ENCODE data around the gene SELL. TPM values are rescaled to one million over a fixed set of nuclear protein-coding genes. Genes with fewer than 3 reads are reported as not detected.

Gene SELL
- 0.31 and 0.32 TPM in 2 replicates for total RNA-seq

DNA sequence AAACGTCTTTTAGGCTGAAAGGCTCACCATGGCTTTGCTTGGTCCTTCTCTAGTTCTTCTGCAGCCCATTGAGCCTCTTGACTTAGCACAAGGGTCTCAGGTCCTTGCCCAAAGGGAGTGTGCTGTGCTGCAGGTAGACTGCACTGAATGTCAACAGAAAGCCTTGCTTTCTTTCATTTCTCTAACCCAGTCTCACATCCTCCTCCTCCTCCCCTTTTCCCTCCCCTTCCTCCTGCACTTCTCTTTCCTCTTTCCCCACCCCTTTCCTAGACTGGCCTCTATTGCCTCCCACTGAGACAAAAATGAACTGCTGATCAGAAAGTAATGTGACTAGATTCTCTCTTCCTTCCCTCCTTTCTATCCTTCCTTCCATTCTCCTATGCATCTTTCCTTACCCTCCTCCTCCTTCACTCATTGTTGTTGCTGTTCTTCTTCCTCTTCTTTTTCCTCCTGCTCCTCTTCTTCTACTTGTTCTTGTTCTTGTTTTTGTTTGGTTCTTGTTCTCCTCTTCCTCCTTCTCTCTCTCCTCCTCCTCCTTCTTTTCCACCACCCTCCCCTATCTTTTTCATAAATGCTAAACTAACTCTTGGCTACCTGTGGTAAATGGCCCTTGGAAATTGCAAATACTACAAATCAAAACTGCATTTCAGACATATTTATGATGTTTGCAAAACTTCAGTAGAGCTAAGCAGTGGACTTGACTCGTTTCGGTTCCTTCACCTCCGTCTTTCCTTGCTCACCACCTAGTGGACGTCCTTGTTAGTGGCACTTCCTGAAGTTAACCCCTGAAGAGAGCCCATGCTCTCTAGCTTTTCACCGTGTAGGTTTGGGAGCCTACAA is at the start of gene SELL:
Gene SELL, minus strand, starts transcription at position 152 of the 840 bp plus-strand sequence. Its CDS starts 122 bp downstream, at position 30.

DNA sequence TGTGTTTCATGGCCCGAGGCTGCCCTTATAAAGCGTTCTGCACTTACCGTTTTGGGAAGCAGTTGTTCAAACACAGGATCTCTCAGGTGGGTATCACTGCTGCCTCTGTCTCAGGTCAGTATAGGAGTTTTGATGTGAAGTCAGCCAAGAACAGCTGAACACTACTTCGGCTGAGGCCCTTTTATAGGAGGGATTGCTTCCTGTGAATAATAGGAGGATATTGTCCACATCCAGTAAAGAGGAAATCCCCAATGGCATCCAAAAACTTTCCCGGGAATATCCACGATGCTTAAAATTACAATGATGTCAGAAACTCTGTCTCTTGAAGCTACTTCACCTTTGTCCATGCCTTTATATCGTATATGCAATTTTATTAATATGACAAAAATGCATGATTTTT is 22.5 kb upstream of the SELL start, which contains the start of gene SELE:
Gene SELE, minus strand, starts transcription at position 156 of the 400 bp plus-strand sequence. CDS start 467 bp downstream, outside the sequence.

Other genes starting within 250 kb of the SELL start
- gene SLC19A2, start 225.7 kb downstream of the SELL start, total RNA-seq = 1.8 and 3.8 TPM in 2 replicates
- under 0.01 TPM in 1 of 2 replicates, not detected in the other for gene F5, start 125.1 kb downstream of the SELL start, total RNA-seq
- 1.5 and 2.8 TPM in 2 replicates for gene SELP, start 81.5 kb downstream of the SELL start, total RNA-seq
- 12.0 and 57.2 TPM in 2 replicates for gene SELE, start 22.5 kb upstream of the SELL start, total RNA-seq
- gene METTL18, start 83.3 kb upstream of the SELL start, total RNA-seq = 5.0 and 5.7 TPM in 2 replicates
- gene SCYL3, start 182.3 kb upstream of the SELL start, total RNA-seq = 5.5 and 8.6 TPM in 2 replicates

All from bladder microvascular endothelial cell (primary cell).